Endothelial cell of umbilical vein (primary cell): ENCODE measurements around the gene KIAA0232.

ENCODE experiments used
- MYC ChIP-seq: IDR thresholded peaks from one replicate; pipeline ENCODE4 v1.6.1; 2011; ENCODE audit warnings: mild to moderate bottlenecking, low read depth, low read length
- POLR2A ChIP-seq: IDR thresholded peaks from 2 replicates; pipeline ENCODE4 v1.6.1; 2012; ENCODE audit warnings: low read depth, mild to moderate bottlenecking, control low read depth, low read length
- POLR2AphosphoS5 ChIP-seq: IDR thresholded peaks from 2 replicates; pipeline ENCODE4 v1.6.1; 2012; ENCODE audit warnings: low read depth, mild to moderate bottlenecking, control low read depth, low read length, moderate library complexity; ENCODE audit not compliant: insufficient read depth
- TF ChIP-seq, protein P1 (sequence below), 2 donors: IDR thresholded peaks; 1 replicate in 1 of 2; 2 replicates in 1 of 2; pipeline ENCODE4 v1.5.1; 2011; ENCODE audit warnings: low read length in 2 of 2, mild to moderate bottlenecking in 2 of 2, moderate library complexity in 2 of 2, control low read depth in 1 of 2, inconsistent platforms in 1 of 2, low read depth in 1 of 2; ENCODE audit not compliant: insufficient read depth in 1 of 2; ENCODE audit errors: extremely low read depth in 1 of 2

DNA sequence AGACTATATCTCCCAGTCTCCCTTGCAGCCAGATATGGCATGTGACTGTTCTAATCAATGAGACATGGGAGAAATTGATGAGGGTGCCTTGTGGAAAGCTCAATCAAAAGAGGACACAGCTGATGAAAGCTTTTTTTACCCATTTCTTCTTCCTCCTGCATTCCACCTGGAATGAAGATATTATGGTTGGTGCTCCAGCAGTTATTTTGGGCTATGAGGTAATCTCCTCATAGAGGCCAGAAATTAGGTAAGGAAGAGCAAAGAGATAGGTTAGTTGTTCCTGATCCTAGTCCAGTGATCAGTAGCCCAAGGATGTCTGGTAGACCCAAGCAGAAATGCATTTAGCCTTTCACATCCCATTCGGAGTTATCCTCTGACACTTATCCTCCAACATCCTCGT lies 16.8 kb upstream of the KIAA0232 start:
- TF ChIP-seq, protein P1, sequence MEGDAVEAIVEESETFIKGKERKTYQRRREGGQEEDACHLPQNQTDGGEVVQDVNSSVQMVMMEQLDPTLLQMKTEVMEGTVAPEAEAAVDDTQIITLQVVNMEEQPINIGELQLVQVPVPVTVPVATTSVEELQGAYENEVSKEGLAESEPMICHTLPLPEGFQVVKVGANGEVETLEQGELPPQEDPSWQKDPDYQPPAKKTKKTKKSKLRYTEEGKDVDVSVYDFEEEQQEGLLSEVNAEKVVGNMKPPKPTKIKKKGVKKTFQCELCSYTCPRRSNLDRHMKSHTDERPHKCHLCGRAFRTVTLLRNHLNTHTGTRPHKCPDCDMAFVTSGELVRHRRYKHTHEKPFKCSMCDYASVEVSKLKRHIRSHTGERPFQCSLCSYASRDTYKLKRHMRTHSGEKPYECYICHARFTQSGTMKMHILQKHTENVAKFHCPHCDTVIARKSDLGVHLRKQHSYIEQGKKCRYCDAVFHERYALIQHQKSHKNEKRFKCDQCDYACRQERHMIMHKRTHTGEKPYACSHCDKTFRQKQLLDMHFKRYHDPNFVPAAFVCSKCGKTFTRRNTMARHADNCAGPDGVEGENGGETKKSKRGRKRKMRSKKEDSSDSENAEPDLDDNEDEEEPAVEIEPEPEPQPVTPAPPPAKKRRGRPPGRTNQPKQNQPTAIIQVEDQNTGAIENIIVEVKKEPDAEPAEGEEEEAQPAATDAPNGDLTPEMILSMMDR (IDR thresholded peaks at IDR 0.05; ENCODE audit: extremely low read depth in 1 of 2, insufficient read depth in 1 of 2, low read depth in 1 of 2, low read length in 2 of 2) = no peak
- TF ChIP-seq POLR2A (no peak), MYC (no peak), POLR2AphosphoS5 (no peak)
